CD4-positive, alpha-beta T cell treated with Interleukin-6 at 100 ng/mL for 8 hours (primary cell): Measurements from ENCODE around the gene PHGDH.

Experiments
- DNase-seq: peaks from one replicate; pipeline ENCODE4 v3.0.0-alpha.2; 2020; ENCODE audit warnings: mixed read lengths, low spot score

PHGDH gene

GRCh38 chr1:119731741-119732430, 20.2 kb downstream of the PHGDH start:
- no peak for DNase-seq

- no peak for DNase-seq
Measured at GRCh38 chr1:119732465-119733168, 20.9 kb downstream of the PHGDH start.

GRCh38 chr1:119733754-119734153, 22.0 kb downstream of the PHGDH start:
- DNase-seq = no peak

GRCh38 chr1:119735217-119735616, 23.5 kb downstream of the PHGDH start:
- no peak for DNase-seq

- no peak for DNase-seq
Measured at GRCh38 chr1:119736649-119737039, 24.9 kb downstream of the PHGDH start.

- no peak for DNase-seq
Measured at GRCh38 chr1:119737040-119737682, 25.4 kb downstream of the PHGDH start.

- no peak for DNase-seq
Measured at GRCh38 chr1:119738100-119738720, 26.5 kb downstream of the PHGDH start.

GRCh38 chr1:119739150-119739549, 27.4 kb downstream of the PHGDH start:
- no peak for DNase-seq

- no peak for DNase-seq
Measured at GRCh38 chr1:119740261-119740660, 28.5 kb downstream of the PHGDH start.

GRCh38 chr1:119740896-119741780, 29.4 kb downstream of the PHGDH start:
- DNase-seq = no peak

- no peak for DNase-seq
Measured at GRCh38 chr1:119742202-119742601, 30.5 kb downstream of the PHGDH start.

GRCh38 chr1:119742677-119743076, 30.9 kb downstream of the PHGDH start:
- no peak for DNase-seq

- DNase-seq = no peak
Measured at GRCh38 chr1:119743308-119743707, 31.6 kb downstream of the PHGDH start.

GRCh38 chr1:119743776-119744597, 32.3 kb downstream of the PHGDH start:
- DNase-seq = peak; percentile 29

- DNase-seq = no peak
Measured at GRCh38 chr1:119744598-119744942, 32.8 kb downstream of the PHGDH start.

- DNase-seq = no peak
Measured at GRCh38 chr1:119745034-119745433, 33.3 kb downstream of the PHGDH start.

- DNase-seq = no peak
Measured at GRCh38 chr1:119747451-119747850, 35.7 kb downstream of the PHGDH start.

- DNase-seq = no peak
Measured at GRCh38 chr1:119748040-119748439, 36.3 kb downstream of the PHGDH start.

- no peak for DNase-seq
Measured at GRCh38 chr1:119752592-119752991, 40.9 kb downstream of the PHGDH start.

GRCh38 chr1:119758584-119758983, 46.9 kb downstream of the PHGDH start:
- no peak for DNase-seq

- DNase-seq = no peak
Measured at GRCh38 chr1:119762409-119762808, 50.7 kb downstream of the PHGDH start.
